K562 (cell line): ENCODE measurements around the gene KSR2. TPM values are rescaled to one million over a fixed set of nuclear protein-coding genes. Genes with fewer than 3 reads are reported as not detected.

Experiments used
- ATAC-seq: fragments of 200-7000 bp; cut with Tn5 transposase; 3 replicates; pipeline ENCODE4 v1.9.1; 2020; ENCODE audit warnings: moderate library complexity
- BruUV-seq: library from RNA; stranded (reverse); fragments of 400-500 nt; replicated peaks from 2 replicates; lab custom pipeline; 2021; lab: Mats Ljungman, UMichigan
- CTCF ChIA-PET: fragments of 300-600 bp; formaldehyde crosslinking; extraction: SDS; loops from one replicate; lab custom pipeline; 2021; ENCODE audit warnings: low intra/inter-chr PET ratio; lab: Yijun Ruan, JAX
- POLR2A ChIA-PET: fragments of 300-600, 350-650 bp; sonication (Branson Sonifier 250); formaldehyde crosslinking; extraction: SDS; loops from one replicate; lab custom pipeline; 2021; ENCODE audit warnings: antibody characterized with exemption, inconsistent platforms; lab: Yijun Ruan, JAX
- DNase-seq, 4 experiments: peaks; one replicate each; pipeline versions ENCODE4 v3.0.0 to v3.0.0-alpha.2; 2011 to 2018; ENCODE audit warnings: low spot score in 3 of 4, mixed read lengths in 3 of 4; ENCODE audit errors: extremely low read depth in 1 of 4
- FAIRE-seq: peaks from 2 replicates; lab custom pipeline; 2011; peaks lifted over from hg19 to GRCh38; lab: Jason Lieb, UNC
- H2AFZ ChIP-seq: 2 replicates; pipeline ENCODE4 v1.6.0; 2011; ENCODE audit warnings: low read depth, low read length, control low read depth, inconsistent platforms
- H3K27ac ChIP-seq: fragments of 200-600 bp; 3 replicates; pipeline ENCODE4 v1.8.0; 2011; ENCODE audit warnings: low read depth, mild to moderate bottlenecking, control low read depth, inconsistent platforms, low read length, moderate library complexity, mixed read lengths; ENCODE audit errors: extremely low read depth
- H3K27me3 ChIP-seq, 2 experiments: fragments of 300-600 bp in 1 of 2; 2 replicates in 1 of 2; 3 replicates in 1 of 2; pipeline versions ENCODE4 v1.6.0 to v1.8.0; 2011; ENCODE audit warnings: inconsistent platforms in 2 of 2, low read length in 2 of 2, mild to moderate bottlenecking in 1 of 2, mixed read lengths in 1 of 2, moderate library complexity in 1 of 2; ENCODE audit not compliant: control insufficient read depth in 2 of 2, insufficient read depth in 2 of 2
- H3K36me3 ChIP-seq: fragments of 300-600 bp; 3 replicates; pipeline ENCODE4 v1.8.0; 2011; ENCODE audit warnings: mild to moderate bottlenecking, low read length, inconsistent platforms; ENCODE audit not compliant: control insufficient read depth, insufficient read depth
- H3K4me1 ChIP-seq, 2 experiments: fragments of 200-600 bp in 1 of 2; replicated peaks in 1 of 2; 2 replicates in 1 of 2; 3 replicates in 1 of 2; pipeline versions ENCODE4 v1.5.1 to v1.8.0; 2011; ENCODE audit warnings: inconsistent platforms in 2 of 2, low read length in 2 of 2, mild to moderate bottlenecking in 1 of 2, mixed read lengths in 1 of 2, moderate library complexity in 1 of 2; ENCODE audit not compliant: control insufficient read depth in 2 of 2, insufficient read depth in 2 of 2
- H3K4me2 ChIP-seq: 2 replicates; pipeline ENCODE4 v1.6.1; 2011; ENCODE audit warnings: low read length, control low read depth, inconsistent platforms, mixed read lengths; ENCODE audit not compliant: insufficient read depth
- H3K4me3 ChIP-seq: fragments of 200-600 bp; sonication (generic), shearing (Covaris generic); 2 replicates; pipeline ENCODE4 v1.5.1; 2016; ENCODE audit warnings: control low read depth, inconsistent platforms
- H3K79me2 ChIP-seq: fragments of 200-600 bp; 3 replicates; pipeline ENCODE4 v1.8.0; 2011; ENCODE audit warnings: low read length, inconsistent platforms; ENCODE audit not compliant: control insufficient read depth, insufficient read depth
- H3K9ac ChIP-seq, 2 experiments: 2 replicates each; pipeline versions ENCODE4 v1.6.0 to v1.6.1; 2011; ENCODE audit warnings: low read depth in 2 of 2, low read length in 2 of 2, control low read depth in 1 of 2, inconsistent platforms in 1 of 2, mild to moderate bottlenecking in 1 of 2, mixed read lengths in 1 of 2; ENCODE audit not compliant: insufficient read depth in 1 of 2
- H3K9me1 ChIP-seq: one replicate; pipeline ENCODE4 v1.6.0; 2011; ENCODE audit warnings: inconsistent platforms, mild to moderate bottlenecking, low read length, moderate library complexity; ENCODE audit not compliant: control insufficient read depth, insufficient read depth
- H3K9me3 ChIP-seq: replicated peaks from 2 replicates; pipeline ENCODE4 v1.5.1; 2011; ENCODE audit warnings: low read depth, low read length, inconsistent platforms; ENCODE audit not compliant: control insufficient read depth, insufficient read depth
- H4K20me1 ChIP-seq: replicated peaks from 2 replicates; pipeline ENCODE4 v1.6.1; 2011; ENCODE audit warnings: low read length, inconsistent platforms, mixed read lengths; ENCODE audit not compliant: control insufficient read depth, insufficient read depth
- ADNP ChIP-seq: fragments of 200-800 bp; sonication (Bioruptor generic); IDR thresholded peaks from 2 replicates; pipeline ENCODE4 v1.6.1; 2016; ENCODE audit warnings: missing genetic modification characterization, missing compliant biosample characterization
- ATF2 ChIP-seq: sonication (generic); formaldehyde crosslinking; IDR thresholded peaks from 2 replicates; pipeline ENCODE4 v1.8.1; 2022; ENCODE audit warnings: missing genetic modification reagents
- GTF2E2 ChIP-seq: fragments of 200-800 bp; sonication (Bioruptor generic); IDR thresholded peaks from 2 replicates; pipeline ENCODE4 v1.6.1; 2016; ENCODE audit warnings: missing genetic modification characterization, missing compliant biosample characterization
- HMBOX1 ChIP-seq: sonication (generic); IDR thresholded peaks from 2 replicates; pipeline ENCODE4 v1.6.1; 2016
- HNRNPH1 ChIP-seq: fragments of 200-400 bp; formaldehyde crosslinking; optimal IDR thresholded peaks from 2 replicates; pipeline ENCODE3; 2017; ENCODE audit warnings: low read depth, mild to moderate bottlenecking, low read length, moderate library complexity
- MCM7 ChIP-seq, 2 experiments: fragments of 450-650 bp; IDR thresholded peaks; 2 replicates each; pipeline ENCODE4 v1.6.1; 2016 to 2018
- SFPQ ChIP-seq: fragments of 200-400 bp; formaldehyde crosslinking; IDR thresholded peaks from 2 replicates; pipeline ENCODE4 v1.6.1; 2017; ENCODE audit warnings: mild to moderate bottlenecking, low read depth, low read length, moderate library complexity
- TBL1XR1 ChIP-seq, 2 experiments: IDR thresholded peaks; 2 replicates each; pipeline ENCODE4 v1.6.1; 2012; ENCODE audit warnings: improper control_type of control experiment in 2 of 2, low read length in 2 of 2, mild to moderate bottlenecking in 1 of 2
- ZFP1 ChIP-seq: fragments of 450-650 bp; formaldehyde crosslinking; IDR thresholded peaks from 2 replicates; pipeline ENCODE4 v1.4.0; 2020; ENCODE audit warnings: mild to moderate bottlenecking, mixed read lengths
- ZNF76 ChIP-seq: fragments of 250-450 bp; sonication (Bioruptor Pico); IDR thresholded peaks from 2 replicates; pipeline ENCODE4 v1.4.0; 2020; ENCODE audit warnings: mild to moderate bottlenecking, moderate library complexity, borderline replicate concordance
- WGBS: fragments of 100-300 bp; shearing (Covaris generic); methylation state at CpG from one replicate; pipeline ENCODE4 v1.1.6; 2016; ENCODE audit warnings: low coverage, mixed read lengths; ENCODE audit not compliant: insufficient coverage; ENCODE audit errors: missing lambda C conversion rate; 5-methylcytosine and 5-hydroxymethylcytosine counted together
- in situ Hi-C: fragments of 300-500 bp; cut with MboI; formaldehyde crosslinking; loops from 4 replicates; pipeline ENCODE4 v1.15.0; 2018; ENCODE audit warnings: inconsistent platforms, mixed read lengths
- intact Hi-C: fragments of 100-400 bp; cut with micrococcal nuclease; formaldehyde crosslinking; loops from 2 replicates; pipeline ENCODE4 v1.14.2; 2022
- polyA plus RNA-seq, 8 experiments: library from polyadenylated mRNA; depleted of rRNA in 4 of 8; stranded (reverse) in 5 of 8; unstranded in 3 of 8; fragments of >200 nt; fragmentation: Nextera tagmentation in 2 of 8; fragmentation: Illumina TruSeq in 1 of 8; extraction: Ambion mirVana in 2 of 8; extraction: Trizol in 1 of 8; gene quantifications; 2 replicates each; pipeline versions ENCODE4 v1.2.1 to v1.2.3, GENCODE V29; 2011 to 2014; ENCODE audit warnings: inconsistent platforms in 1 of 8, missing spikeins in 1 of 8
- total RNA-seq, 7 experiments: library from RNA; depleted of rRNA in 6 of 7; stranded (reverse); fragments of >200 nt in 6 of 7; fragmentation: Illumina TruSeq in 2 of 7; extraction: Trizol in 2 of 7; gene quantifications; 2 replicates each; pipeline versions ENCODE4 v1.2.1 to v1.2.3, GENCODE V29; 2011 to 2021; ENCODE audit warnings: low replicate concordance in 1 of 7
- TF ChIP-seq, protein P1 (sequence below): sonication (generic); formaldehyde crosslinking; IDR thresholded peaks from 2 replicates; pipeline ENCODE4 v1.8.0; 2022; ENCODE audit warnings: mild to moderate bottlenecking, missing genetic modification reagents

The KSR2 gene
- total and polyA plus RNA-seq, 9 of the 15 experiments (the other 6 are each of a cell fraction or from before 2014, with no cell fraction given) = not detected

- Histone ChIP-seq H3K36me3 (no peaks in the 10 kb centered on the region), H3K4me2 (no peak overlapping the region), H3K9me3 (no peaks in the 10 kb centered on the region), H3K27ac (no peak overlapping the region), H2AFZ (no peak overlapping the region), H3K9ac (no peak overlapping the region), H4K20me1 (no peaks in the 10 kb centered on the region), H3K79me2 (no peaks in the 10 kb centered on the region), H3K4me1 (no peaks in the 10 kb centered on the region), H3K9me1 (no peaks in the 10 kb centered on the region), H3K27me3 (peaks cover 0 to 9% of the 10 kb centered on the region in 2 experiments; a peak in 2 of 5 replicates), H3K4me3 (no peak overlapping the region)
- ATAC-seq (no peak), DNase-seq (no peak), FAIRE-seq (no peak)
- TF ChIP-seq HMBOX1 = no peak
- no peak for TF ChIP-seq GTF2E2 (tag)
- no peak for TF ChIP-seq MCM7 (IDR thresholded peaks at IDR 0.05)
- TF ChIP-seq ADNP (tag) = no peak
- no peak for TF ChIP-seq ZFP1 (CRISPR knock-in tag)
- TF ChIP-seq HNRNPH1 = no peak
- no peak for TF ChIP-seq ZNF76 (CRISPR knock-in tag)
- TF ChIP-seq TBL1XR1 (IDR thresholded peaks at IDR 0.05; ENCODE audit: low read length in 2 of 2) = no peak
- TF ChIP-seq ATF2 (CRISPR knock-in tag) = no peak
- TF ChIP-seq, protein P1, sequence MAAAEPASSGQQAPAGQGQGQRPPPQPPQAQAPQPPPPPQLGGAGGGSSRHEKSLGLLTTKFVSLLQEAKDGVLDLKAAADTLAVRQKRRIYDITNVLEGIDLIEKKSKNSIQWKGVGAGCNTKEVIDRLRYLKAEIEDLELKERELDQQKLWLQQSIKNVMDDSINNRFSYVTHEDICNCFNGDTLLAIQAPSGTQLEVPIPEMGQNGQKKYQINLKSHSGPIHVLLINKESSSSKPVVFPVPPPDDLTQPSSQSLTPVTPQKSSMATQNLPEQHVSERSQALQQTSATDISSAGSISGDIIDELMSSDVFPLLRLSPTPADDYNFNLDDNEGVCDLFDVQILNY (CRISPR knock-in tag) = no peak
- no peak for TF ChIP-seq SFPQ
- in situ Hi-C loops (no loop called here), intact Hi-C loops (no loop called here)
- no TSS peak for BruUV-seq
- POLR2A ChIA-PET = no interaction called here
- 1% methylated on average over 9 of the region's 9 CpGs for WGBS
- CTCF ChIA-PET = no interaction called here
Measured at GRCh38 chr12:117710121-117710520, 258.7 kb downstream of the KSR2 start.
